ENCODE measurements around the gene SFXN4. TPM values are rescaled to one million over a fixed set of nuclear protein-coding genes. Genes with fewer than 3 reads are reported as not detected.

Gene SFXN4
- total and polyA plus RNA-seq, 9 of the 15 experiments (the other 6 are each of a cell fraction or from before 2014, with no cell fraction given), result 40.1 to 97.8 (median 54.5) TPM

DNA sequence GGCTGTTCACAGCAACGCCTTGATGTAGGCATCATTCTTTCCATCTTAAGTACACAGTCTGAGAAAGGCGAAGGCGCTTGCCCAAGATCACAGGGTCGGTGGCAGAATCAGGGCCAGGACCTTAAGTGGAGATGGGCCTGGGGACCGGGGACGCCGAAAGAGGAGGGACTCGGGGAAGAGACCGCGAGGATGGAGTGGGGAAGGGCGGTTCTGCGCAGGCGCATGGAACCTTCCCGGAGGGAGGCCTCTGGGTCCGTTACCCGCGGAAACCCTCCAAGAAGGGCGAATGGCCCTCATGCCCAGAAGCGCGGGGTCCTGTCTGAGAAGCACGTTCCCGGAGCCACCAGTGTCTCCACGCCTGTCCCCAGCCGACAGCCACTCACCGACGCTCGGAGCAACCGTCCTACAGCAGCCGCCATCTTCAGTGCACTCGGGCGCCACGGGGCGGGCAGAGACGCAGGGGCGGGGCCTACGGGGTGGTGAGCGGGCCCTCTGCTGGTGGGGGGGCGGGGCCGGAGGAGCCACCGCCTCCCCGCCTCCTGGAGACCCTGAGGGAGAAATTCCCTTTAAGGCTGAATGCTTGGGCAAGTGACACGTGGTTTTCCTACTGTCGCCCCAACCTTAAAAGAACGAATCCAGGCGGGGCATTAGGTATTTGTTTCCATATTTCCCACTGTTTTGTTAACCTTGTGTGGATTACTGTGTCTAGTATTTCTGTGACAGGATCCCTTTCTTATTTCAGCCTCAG, 13.0 kb upstream of the SFXN4 start, which contains the start of gene PRDX3 (continued):
- TF ChIP-seq PBX2 (CRISPR knock-in tag; IDR thresholded peaks at IDR 0.05; ENCODE audit: low read depth) (no peak), PBX2 (tag; conservative IDR thresholded peaks at IDR 0.05; ENCODE audit: low read depth) (no peak), ARID3B (CRISPR knock-in tag; IDR thresholded peaks at IDR 0.05; ENCODE audit: borderline replicate concordance) (no peak), ARHGAP35 (IDR thresholded peaks at IDR 0.05; ENCODE audit: partially characterized antibody) (no peak), ZNF311 (CRISPR knock-in tag; IDR thresholded peaks at IDR 0.05) (no peak), RBBP5 (IDR thresholded peaks at IDR 0.05; ENCODE audit: borderline replicate concordance, insufficient read depth, low read length, poor library complexity, severe bottlenecking) (peak; percentile 81), IFI16 (CRISPR knock-in tag; IDR thresholded peaks at IDR 0.05) (no peak), RFX1 (IDR thresholded peaks at IDR 0.05) (0 out of 2 replicates have a peak, but pooled peaks have one; percentile 14), ETS2 (tag; IDR thresholded peaks at IDR 0.05; ENCODE audit: borderline replicate concordance, poor library complexity, severe bottlenecking) (no peak), ZBTB17 (CRISPR knock-in tag; IDR thresholded peaks at IDR 0.05) (no peak), NR2C2 (CRISPR knock-in tag; IDR thresholded peaks at IDR 0.05) (no peak), NR2C2 (tag; IDR thresholded peaks at IDR 0.05) (peak; percentile 24; the same call in 1 of the 2 replicates), ZNF436 (CRISPR knock-in tag; IDR thresholded peaks at IDR 0.05) (no peak), SMARCC2 (IDR thresholded peaks at IDR 0.05; ENCODE audit: low read depth) (no peak), POLR2AphosphoS5 (IDR thresholded peaks at IDR 0.05; ENCODE audit: control insufficient read depth, insufficient read depth, low read depth, low read length) (peak; percentile 93)
- TF ChIP-seq, protein P1, sequence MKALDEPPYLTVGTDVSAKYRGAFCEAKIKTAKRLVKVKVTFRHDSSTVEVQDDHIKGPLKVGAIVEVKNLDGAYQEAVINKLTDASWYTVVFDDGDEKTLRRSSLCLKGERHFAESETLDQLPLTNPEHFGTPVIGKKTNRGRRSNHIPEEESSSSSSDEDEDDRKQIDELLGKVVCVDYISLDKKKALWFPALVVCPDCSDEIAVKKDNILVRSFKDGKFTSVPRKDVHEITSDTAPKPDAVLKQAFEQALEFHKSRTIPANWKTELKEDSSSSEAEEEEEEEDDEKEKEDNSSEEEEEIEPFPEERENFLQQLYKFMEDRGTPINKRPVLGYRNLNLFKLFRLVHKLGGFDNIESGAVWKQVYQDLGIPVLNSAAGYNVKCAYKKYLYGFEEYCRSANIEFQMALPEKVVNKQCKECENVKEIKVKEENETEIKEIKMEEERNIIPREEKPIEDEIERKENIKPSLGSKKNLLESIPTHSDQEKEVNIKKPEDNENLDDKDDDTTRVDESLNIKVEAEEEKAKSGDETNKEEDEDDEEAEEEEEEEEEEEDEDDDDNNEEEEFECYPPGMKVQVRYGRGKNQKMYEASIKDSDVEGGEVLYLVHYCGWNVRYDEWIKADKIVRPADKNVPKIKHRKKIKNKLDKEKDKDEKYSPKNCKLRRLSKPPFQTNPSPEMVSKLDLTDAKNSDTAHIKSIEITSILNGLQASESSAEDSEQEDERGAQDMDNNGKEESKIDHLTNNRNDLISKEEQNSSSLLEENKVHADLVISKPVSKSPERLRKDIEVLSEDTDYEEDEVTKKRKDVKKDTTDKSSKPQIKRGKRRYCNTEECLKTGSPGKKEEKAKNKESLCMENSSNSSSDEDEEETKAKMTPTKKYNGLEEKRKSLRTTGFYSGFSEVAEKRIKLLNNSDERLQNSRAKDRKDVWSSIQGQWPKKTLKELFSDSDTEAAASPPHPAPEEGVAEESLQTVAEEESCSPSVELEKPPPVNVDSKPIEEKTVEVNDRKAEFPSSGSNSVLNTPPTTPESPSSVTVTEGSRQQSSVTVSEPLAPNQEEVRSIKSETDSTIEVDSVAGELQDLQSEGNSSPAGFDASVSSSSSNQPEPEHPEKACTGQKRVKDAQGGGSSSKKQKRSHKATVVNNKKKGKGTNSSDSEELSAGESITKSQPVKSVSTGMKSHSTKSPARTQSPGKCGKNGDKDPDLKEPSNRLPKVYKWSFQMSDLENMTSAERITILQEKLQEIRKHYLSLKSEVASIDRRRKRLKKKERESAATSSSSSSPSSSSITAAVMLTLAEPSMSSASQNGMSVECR (CRISPR knock-in tag; IDR thresholded peaks at IDR 0.05), result no peak
- TF ChIP-seq, protein P2, sequence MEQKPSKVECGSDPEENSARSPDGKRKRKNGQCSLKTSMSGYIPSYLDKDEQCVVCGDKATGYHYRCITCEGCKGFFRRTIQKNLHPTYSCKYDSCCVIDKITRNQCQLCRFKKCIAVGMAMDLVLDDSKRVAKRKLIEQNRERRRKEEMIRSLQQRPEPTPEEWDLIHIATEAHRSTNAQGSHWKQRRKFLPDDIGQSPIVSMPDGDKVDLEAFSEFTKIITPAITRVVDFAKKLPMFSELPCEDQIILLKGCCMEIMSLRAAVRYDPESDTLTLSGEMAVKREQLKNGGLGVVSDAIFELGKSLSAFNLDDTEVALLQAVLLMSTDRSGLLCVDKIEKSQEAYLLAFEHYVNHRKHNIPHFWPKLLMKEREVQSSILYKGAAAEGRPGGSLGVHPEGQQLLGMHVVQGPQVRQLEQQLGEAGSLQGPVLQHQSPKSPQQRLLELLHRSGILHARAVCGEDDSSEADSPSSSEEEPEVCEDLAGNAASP (IDR thresholded peaks at IDR 0.05), result no peak
